AG04450 (cell line): ENCODE measurements around the gene HSPB8. TPM values are rescaled to one million over a fixed set of nuclear protein-coding genes. Genes with fewer than 3 reads are reported as not detected.

Source experiments
- CTCF ChIA-PET: fragments of 300-600, 350-600 bp; formaldehyde crosslinking; extraction: SDS; loops from one replicate; lab custom pipeline; 2022; ENCODE audit warnings: antibody characterized with exemption, inconsistent platforms; lab: Charles Lee
- POLR2A ChIA-PET: fragments of 350-600 bp; formaldehyde crosslinking; extraction: SDS; loops from one replicate; lab custom pipeline; 2021; ENCODE audit warnings: antibody characterized with exemption, inconsistent platforms; lab: Yijun Ruan, JAX
- DNase-seq: peaks from one replicate; pipeline ENCODE4 v3.0.0-alpha.2; 2011; ENCODE audit warnings: low read depth, low spot score
- H3K27ac ChIP-seq: one replicate; pipeline ENCODE4 v1.5.1; 2012; ENCODE audit warnings: low read depth, low read length, control low read depth
- H3K27me3 ChIP-seq: one replicate; pipeline ENCODE4 v1.6.0; 2012; ENCODE audit warnings: low read length; ENCODE audit not compliant: control insufficient read depth, insufficient read depth
- H3K4me3 ChIP-seq: 2 replicates; pipeline ENCODE4 v1.5.1; 2011; ENCODE audit warnings: mild to moderate bottlenecking, low read depth, low read length, control low read depth
- H3K9me3 ChIP-seq: 2 replicates; pipeline ENCODE4 v1.5.1; 2012; ENCODE audit warnings: low read length; ENCODE audit not compliant: control insufficient read depth, insufficient read depth
- polyA plus RNA-seq: library from polyadenylated mRNA; depleted of rRNA; stranded (reverse); fragments of >200 nt; gene quantifications from 2 replicates; pipeline ENCODE4 v1.2.3, GENCODE V29; 2011
- TF ChIP-seq, protein P1 (sequence below): IDR thresholded peaks from 2 replicates; pipeline ENCODE4 v1.5.1; 2011; ENCODE audit warnings: low read depth, low read length, control low read depth, inconsistent platforms

Gene HSPB8
- polyA plus RNA-seq, 1 experiment, result 34.3 TPM

DNA sequence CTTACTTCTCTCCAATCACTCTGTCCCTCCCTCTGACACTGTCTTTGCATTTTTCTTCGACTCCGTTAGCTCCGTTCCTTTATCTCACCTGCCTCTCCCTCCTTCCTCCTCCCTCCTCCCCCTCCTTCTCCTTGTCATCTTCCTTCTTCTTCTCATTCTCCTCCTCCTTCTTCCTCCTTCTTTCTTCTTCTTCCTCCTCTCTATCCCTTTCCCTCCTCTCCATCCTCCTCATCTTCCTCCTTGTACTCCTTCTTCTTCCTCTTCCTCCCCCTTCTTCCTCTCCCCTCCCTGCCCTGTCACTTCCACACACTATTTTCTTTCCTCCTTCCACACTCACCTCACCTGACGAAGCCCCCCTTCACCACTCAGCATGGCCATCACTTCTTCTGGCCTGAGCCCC, 53.0 kb downstream of the HSPB8 start:
- Histone ChIP-seq H3K4me3 (no peak overlapping the region), H3K27ac (no peak overlapping the region), H3K27me3 (no peaks in the 10 kb centered on the region), H3K9me3 (no peaks in the 10 kb centered on the region)
- ChIA-PET POLR2A (no interaction called here), CTCF (no interaction called here)
- TF ChIP-seq, protein P1, sequence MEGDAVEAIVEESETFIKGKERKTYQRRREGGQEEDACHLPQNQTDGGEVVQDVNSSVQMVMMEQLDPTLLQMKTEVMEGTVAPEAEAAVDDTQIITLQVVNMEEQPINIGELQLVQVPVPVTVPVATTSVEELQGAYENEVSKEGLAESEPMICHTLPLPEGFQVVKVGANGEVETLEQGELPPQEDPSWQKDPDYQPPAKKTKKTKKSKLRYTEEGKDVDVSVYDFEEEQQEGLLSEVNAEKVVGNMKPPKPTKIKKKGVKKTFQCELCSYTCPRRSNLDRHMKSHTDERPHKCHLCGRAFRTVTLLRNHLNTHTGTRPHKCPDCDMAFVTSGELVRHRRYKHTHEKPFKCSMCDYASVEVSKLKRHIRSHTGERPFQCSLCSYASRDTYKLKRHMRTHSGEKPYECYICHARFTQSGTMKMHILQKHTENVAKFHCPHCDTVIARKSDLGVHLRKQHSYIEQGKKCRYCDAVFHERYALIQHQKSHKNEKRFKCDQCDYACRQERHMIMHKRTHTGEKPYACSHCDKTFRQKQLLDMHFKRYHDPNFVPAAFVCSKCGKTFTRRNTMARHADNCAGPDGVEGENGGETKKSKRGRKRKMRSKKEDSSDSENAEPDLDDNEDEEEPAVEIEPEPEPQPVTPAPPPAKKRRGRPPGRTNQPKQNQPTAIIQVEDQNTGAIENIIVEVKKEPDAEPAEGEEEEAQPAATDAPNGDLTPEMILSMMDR, result no peak
- no peak for DNase-seq

DNA sequence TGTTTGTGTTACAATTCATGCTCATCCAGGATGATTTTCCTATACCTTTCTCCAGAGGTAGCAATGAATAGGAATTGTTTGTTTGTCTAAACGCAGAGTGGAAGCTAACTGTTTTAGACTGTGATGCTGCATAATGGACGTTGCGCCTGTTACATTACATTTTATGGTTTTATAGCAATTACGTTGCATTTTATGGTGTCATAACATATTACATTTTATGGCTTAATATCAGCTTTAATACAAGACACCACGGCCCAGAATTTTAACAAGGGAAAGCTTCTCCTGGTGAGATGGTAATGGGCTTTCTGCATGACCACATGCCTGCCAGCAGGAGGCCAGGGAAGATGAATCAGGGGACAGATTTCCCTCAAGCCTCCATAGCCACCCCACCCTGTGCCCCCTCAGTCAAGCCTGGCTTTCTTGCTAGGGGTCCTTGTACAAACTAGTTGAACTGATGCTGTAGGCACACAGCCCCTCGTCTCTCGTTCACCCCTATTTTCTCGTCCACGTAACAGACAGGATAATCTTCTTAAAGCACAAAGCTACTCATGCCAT, 56.5 kb downstream of the HSPB8 start:
- TF ChIP-seq, protein P1, result peak; percentile 34; the same call in 1 of the 2 replicates
- POLR2A ChIA-PET, result no interaction called here
- Histone ChIP-seq H3K27ac (no peak overlapping the region), H3K9me3 (no peaks in the 10 kb centered on the region), H3K4me3 (no peak overlapping the region), H3K27me3 (no peaks in the 10 kb centered on the region)
- CTCF ChIA-PET, result no interaction called here
- no peak for DNase-seq

DNA sequence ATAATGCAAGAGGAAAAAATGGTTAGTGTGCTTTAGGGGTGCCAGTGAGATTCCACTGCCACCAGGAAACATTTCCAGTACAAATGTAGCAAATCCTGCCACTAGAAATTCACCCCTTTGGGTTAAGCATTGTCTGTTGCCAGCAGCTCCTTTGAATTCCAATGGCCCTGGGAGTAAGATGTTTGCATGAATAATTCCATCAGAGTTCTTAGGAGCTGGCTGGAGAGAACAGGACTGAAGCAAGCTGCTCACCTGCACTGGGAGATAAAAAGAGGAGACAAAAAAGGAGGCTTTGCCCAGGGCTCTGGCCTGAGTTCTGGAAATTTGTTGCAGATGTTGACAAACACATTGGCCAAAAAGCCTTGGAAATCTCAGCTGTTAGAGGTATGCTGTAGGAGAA, 57.6 kb downstream of the HSPB8 start:
- TF ChIP-seq, protein P1, result no peak
- CTCF ChIA-PET, result no interaction called here
- H3K4me3 ChIP-seq, result no peak overlapping the region
- H3K9me3 ChIP-seq, result no peaks in the 10 kb centered on the region
- POLR2A ChIA-PET, result no interaction called here
- no peaks in the 10 kb centered on the region for H3K27me3 ChIP-seq
- H3K27ac ChIP-seq, result no peak overlapping the region
- DNase-seq, result no peak

DNA sequence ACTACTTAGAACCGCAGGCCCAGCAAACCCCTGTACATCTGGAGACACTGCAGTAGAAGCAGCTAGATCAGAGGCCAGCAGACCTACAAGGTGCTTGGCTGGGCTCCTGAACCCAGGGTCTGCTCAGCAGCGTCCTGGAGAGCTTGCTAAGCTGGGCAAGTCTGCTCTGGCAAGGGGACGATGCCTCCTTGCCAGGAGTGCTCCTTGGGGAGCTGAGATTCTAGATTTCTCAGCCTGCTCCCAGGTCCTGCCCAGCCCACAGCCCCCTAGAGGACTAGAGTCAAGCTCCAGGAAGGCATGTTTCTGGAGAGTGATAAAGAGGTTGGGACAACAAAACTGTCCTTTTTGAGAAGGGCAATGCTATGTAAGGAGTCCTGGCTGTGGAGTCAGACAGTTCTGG, 60.3 kb downstream of the HSPB8 start:
- H3K9me3 ChIP-seq, result no peaks in the 10 kb centered on the region

DNA sequence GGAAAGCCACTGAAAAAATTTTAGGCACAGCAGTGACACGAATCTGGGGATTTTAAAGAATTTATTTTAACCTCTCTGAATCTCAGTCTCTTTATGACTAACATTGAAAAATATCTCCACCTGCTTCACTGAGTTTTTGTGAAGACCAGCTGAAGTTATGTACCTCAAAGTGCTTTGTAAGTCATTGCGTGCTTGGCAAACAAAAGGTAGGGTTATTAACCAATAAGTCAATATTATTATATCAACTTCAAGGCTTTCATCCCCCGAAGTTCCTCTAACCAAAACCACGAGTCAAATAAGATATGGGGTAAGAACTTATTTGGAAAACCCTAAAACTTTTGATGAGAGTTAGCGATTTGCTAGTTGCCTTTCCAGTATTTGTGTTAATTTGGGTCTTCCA, 62.3 kb downstream of the HSPB8 start:
- Histone ChIP-seq H3K4me3 (no peak overlapping the region), H3K27me3 (no peaks in the 10 kb centered on the region), H3K9me3 (no peaks in the 10 kb centered on the region), H3K27ac (no peak overlapping the region)
- TF ChIP-seq, protein P1, result no peak
- POLR2A ChIA-PET, result no interaction called here
- CTCF ChIA-PET, result no interaction called here
- no peak for DNase-seq

More for the DNA sequence above, 60.3 kb downstream of the HSPB8 start:
- TF ChIP-seq, protein P1, result no peak
- Histone ChIP-seq H3K27me3 (no peaks in the 10 kb centered on the region), H3K4me3 (no peak overlapping the region), H3K27ac (no peak overlapping the region)
- CTCF ChIA-PET, result no interaction called here
- DNase-seq, result no peak
- POLR2A ChIA-PET, result no interaction called here
